Esophagus muscularis mucosa (tissue), 4 donors: ENCODE results near the gene TRAM1L1. TPM values are rescaled to one million over a fixed set of nuclear protein-coding genes. Genes with fewer than 3 reads are reported as not detected.

Source experiments
- DNase-seq: peaks from one replicate; pipeline ENCODE4 v3.0.0-alpha.2; 2017; ENCODE audit errors: extremely low spot score
- H3K27ac ChIP-seq, 4 donors: fragments of 200-600 bp; sonication (generic); replicated peaks in 1 of 4; 1 replicate in 3 of 4; 2 replicates in 1 of 4; pipeline ENCODE4 v1.5.1; 2016 to 2019; ENCODE audit warnings: mild to moderate bottlenecking in 1 of 4
- H3K27me3 ChIP-seq, 4 donors: fragments of 200-600 bp; sonication (generic); one replicate each; pipeline versions ENCODE4 v1.5.1 to v1.6.0; 2016 to 2019
- H3K36me3 ChIP-seq, 4 donors: fragments of 200-600 bp; sonication (generic); one replicate each; pipeline ENCODE4 v1.5.1; 2016 to 2019
- H3K4me1 ChIP-seq, 4 donors: fragments of 200-600 bp; sonication (generic); one replicate each; pipeline ENCODE4 v1.5.1; 2016 to 2019
- H3K4me3 ChIP-seq, 4 donors: fragments of 200-600 bp; sonication (generic); 1 replicate in 2 of 4; 2 replicates in 2 of 4; pipeline ENCODE4 v1.5.1; 2016 to 2019; ENCODE audit warnings: mild to moderate bottlenecking in 4 of 4, moderate library complexity in 1 of 4
- H3K9me3 ChIP-seq, 4 donors: fragments of 200-600 bp; sonication (generic); 1 replicate in 3 of 4; 2 replicates in 1 of 4; pipeline ENCODE4 v1.5.1; 2016 to 2019
- EP300 ChIP-seq: sonication (generic); formaldehyde crosslinking; IDR thresholded peaks from one replicate; pipeline ENCODE4 v1.6.1; 2017; ENCODE audit warnings: antibody characterized with exemption
- POLR2A ChIP-seq: fragments of 450-650 bp; IDR thresholded peaks from one replicate; pipeline ENCODE4 v1.6.1; 2017; ENCODE audit warnings: antibody characterized with exemption, moderate library complexity, mild to moderate bottlenecking, low read depth
- POLR2AphosphoS5 ChIP-seq, 2 donors: sonication (generic); formaldehyde crosslinking; IDR thresholded peaks; one replicate each; pipeline ENCODE4 v1.6.1; 2017; ENCODE audit warnings: antibody characterized with exemption in 2 of 2
- WGBS: methylation state at CpG from one replicate; pipeline ENCODE4 v1.1.5; 2018; 5-methylcytosine and 5-hydroxymethylcytosine counted together
- intact Hi-C: fragments of 100-400 bp; cut with DNase I; formaldehyde crosslinking; loops from one replicate; pipeline ENCODE4 v1.15.1; 2023
- total RNA-seq, 4 donors: library from RNA; depleted of rRNA; stranded (reverse); fragments of >200 nt; gene quantifications; one replicate each; pipeline versions ENCODE4 v1.1.0 to v1.2.1, GENCODE V29; 2016
- TF ChIP-seq, protein P1 (sequence below), 3 experiments: fragments of 200-600 bp in 2 of 3; fragments of 450-650 bp in 1 of 3; sonication (generic) in 2 of 3; IDR thresholded peaks; one replicate each; pipeline ENCODE4 v1.5.1; 2017 to 2019; ENCODE audit warnings: antibody characterized with exemption in 3 of 3, mild to moderate bottlenecking in 2 of 3, moderate library complexity in 1 of 3

Gene TRAM1L1
- total RNA-seq, 4 donors from 2014 or later, result 0.29 to 2.2 (median 1.3) TPM

DNA sequence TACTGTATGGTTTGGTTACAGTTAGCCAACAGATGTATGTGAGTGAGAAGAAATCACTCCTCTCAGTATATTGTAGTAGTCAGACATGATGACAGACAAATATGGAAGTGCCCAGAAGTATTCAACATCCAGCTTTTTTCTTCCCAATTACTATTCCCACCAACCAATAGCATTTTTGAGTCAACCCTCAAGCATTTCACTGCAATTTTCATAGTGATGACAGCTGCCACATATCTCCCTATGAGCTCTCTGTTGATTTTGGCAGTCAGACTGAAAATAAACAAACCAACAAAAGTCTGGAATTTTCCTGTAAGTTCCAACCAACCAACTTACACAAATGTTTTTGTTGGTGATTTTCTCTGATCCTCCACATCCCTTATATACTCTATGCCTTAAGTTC, 8.2 kb upstream of the TRAM1L1 start:
- intact Hi-C loops, result no loop called here
- no peak for DNase-seq
- no peaks in the 10 kb centered on the region for H3K4me1 ChIP-seq
- H3K27me3 ChIP-seq, result no peaks in the 10 kb centered on the region
- TF ChIP-seq EP300, result no peak
- TF ChIP-seq POLR2AphosphoS5 (IDR thresholded peaks at IDR 0.05), result no peak
- no peak for TF ChIP-seq POLR2A
- TF ChIP-seq, protein P1, sequence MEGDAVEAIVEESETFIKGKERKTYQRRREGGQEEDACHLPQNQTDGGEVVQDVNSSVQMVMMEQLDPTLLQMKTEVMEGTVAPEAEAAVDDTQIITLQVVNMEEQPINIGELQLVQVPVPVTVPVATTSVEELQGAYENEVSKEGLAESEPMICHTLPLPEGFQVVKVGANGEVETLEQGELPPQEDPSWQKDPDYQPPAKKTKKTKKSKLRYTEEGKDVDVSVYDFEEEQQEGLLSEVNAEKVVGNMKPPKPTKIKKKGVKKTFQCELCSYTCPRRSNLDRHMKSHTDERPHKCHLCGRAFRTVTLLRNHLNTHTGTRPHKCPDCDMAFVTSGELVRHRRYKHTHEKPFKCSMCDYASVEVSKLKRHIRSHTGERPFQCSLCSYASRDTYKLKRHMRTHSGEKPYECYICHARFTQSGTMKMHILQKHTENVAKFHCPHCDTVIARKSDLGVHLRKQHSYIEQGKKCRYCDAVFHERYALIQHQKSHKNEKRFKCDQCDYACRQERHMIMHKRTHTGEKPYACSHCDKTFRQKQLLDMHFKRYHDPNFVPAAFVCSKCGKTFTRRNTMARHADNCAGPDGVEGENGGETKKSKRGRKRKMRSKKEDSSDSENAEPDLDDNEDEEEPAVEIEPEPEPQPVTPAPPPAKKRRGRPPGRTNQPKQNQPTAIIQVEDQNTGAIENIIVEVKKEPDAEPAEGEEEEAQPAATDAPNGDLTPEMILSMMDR (IDR thresholded peaks at IDR 0.05), result no peak
- H3K9me3 ChIP-seq, result no peaks in the 10 kb centered on the region
- no peak overlapping the region for H3K4me3 ChIP-seq
- no peak overlapping the region for H3K27ac ChIP-seq
- H3K36me3 ChIP-seq, result no peaks in the 10 kb centered on the region

DNA sequence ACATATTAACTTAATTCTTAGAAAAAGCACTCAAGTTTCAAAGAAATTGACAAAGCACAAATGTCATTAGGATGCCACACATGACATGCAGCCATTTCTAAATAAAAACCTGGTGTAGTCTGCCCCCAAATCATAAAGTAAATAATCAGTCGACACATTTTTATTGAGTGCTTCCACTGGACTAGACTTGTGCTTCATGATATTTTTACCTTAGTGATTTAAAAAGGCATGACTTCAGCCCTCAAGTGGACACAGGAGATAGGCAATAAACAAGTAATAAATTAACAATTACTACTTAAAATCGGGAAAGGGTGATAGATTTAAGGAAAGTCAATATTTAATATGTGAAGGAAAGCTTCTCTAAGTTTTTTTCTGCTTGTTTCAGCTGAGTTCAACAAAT, 7.6 kb downstream of the TRAM1L1 start:
- no peaks in the 10 kb centered on the region for H3K9me3 ChIP-seq
- H3K4me1 ChIP-seq, result no peaks in the 10 kb centered on the region
- H3K36me3 ChIP-seq, result no peaks in the 10 kb centered on the region
- no peak overlapping the region for H3K27ac ChIP-seq
- no peak for DNase-seq
- H3K27me3 ChIP-seq, result no peaks in the 10 kb centered on the region
- TF ChIP-seq POLR2A (no peak), POLR2AphosphoS5 (IDR thresholded peaks at IDR 0.05) (no peak), EP300 (no peak)
- TF ChIP-seq, protein P1 (IDR thresholded peaks at IDR 0.05), result no peak
- intact Hi-C loops, result no loop called here
- no peak overlapping the region for H3K4me3 ChIP-seq
- WGBS, result 82% methylated on average over 2 of the region's 2 CpGs

DNA sequence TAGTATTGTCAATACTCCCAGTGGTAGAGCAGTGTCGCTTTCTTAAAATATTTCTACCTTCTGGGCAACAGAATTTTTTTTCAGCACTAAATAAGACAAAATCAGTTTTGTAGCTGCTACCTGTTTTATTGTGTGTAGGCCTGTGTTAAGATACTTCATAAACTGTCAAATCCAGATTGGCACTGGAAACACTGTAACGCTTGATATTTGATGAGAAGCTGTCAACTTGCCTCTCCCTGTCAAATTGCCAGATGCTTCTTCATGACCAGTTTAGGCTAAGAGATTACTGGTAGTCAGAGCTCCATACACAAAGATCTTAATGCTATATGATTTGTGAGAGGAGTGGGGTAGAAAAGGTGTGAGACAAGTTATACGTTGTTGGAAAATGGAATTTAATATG, 17.3 kb downstream of the TRAM1L1 start:
- TF ChIP-seq POLR2A (no peak), POLR2AphosphoS5 (IDR thresholded peaks at IDR 0.05) (no peak)
- no peaks in the 10 kb centered on the region for H3K36me3 ChIP-seq
- intact Hi-C loops, result no loop called here
- H3K4me3 ChIP-seq, result no peak overlapping the region
- no peak for DNase-seq
- H3K27ac ChIP-seq, result no peak overlapping the region
- H3K27me3 ChIP-seq, result no peaks in the 10 kb centered on the region
- H3K4me1 ChIP-seq, result no peaks in the 10 kb centered on the region
- WGBS, result 92% methylated on average over 3 of the region's 3 CpGs
- H3K9me3 ChIP-seq, result no peaks in the 10 kb centered on the region

DNA sequence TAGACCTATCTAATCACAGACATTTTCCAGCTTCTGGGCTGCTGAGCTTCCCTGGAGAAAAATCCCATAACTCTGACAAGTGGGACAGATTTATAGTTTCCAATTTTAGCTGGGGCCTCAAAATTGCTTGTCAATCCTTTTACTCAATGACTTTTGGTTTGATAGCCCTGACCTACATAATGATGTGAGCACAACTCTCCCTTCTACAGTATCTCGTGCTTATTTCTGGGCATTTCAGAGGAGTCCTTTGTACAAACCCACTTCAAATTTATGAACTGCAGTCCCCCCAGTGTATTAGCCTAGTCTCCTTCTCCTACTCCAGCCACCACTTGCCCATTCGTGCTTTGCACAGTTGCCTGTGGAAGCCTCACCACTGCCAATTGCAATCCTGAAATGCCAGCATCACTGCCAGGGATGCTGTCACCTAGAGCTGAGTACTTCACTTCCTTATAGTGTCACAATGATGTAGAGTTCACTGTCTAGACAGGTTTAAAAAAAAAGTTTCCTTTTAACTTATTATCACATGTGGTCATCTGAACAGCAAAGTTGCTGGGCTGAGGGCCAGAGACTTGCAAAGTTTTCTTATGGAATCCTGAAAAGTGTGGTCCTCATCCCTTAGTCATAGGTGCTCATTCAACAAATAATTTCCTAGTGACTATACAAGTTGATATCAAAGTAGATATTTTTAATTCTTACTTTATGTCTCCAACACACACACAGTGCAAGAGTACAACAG, 21.2 kb downstream of the TRAM1L1 start:
- DNase-seq, result no peak
- Histone ChIP-seq H3K4me3 (no peak overlapping the region), H3K4me1 (no peaks in the 10 kb centered on the region), H3K36me3 (no peaks in the 10 kb centered on the region), H3K27me3 (no peaks in the 10 kb centered on the region), H3K9me3 (no peaks in the 10 kb centered on the region), H3K27ac (no peak overlapping the region)
- 78% methylated on average over 2 of the region's 2 CpGs for WGBS
- intact Hi-C loops, result no loop called here
- no peak for TF ChIP-seq POLR2AphosphoS5 (IDR thresholded peaks at IDR 0.05)
- no peak for TF ChIP-seq POLR2A
- TF ChIP-seq, protein P1 (IDR thresholded peaks at IDR 0.05), result no peak
- no peak for TF ChIP-seq EP300

DNA sequence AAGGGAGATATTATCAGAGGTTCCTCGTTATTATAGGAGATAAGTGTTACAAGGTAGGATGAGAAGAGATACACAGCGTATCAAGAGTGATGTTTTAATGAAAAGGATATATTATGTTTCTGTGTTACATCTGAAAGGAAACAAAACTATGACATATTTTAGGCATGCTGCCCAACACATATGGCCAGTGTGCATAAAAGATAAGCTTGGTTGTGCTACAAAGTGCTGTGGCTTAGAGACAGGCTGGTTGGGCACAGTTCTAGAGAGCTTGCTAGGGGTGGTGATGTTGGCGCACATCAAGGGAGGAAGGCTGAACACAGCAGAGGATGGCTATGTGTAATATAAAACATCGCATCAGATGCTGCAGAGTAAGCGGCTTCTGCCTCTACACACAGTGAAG, 42.4 kb downstream of the TRAM1L1 start:
- TF ChIP-seq, protein P1 (IDR thresholded peaks at IDR 0.05), result no peak
- TF ChIP-seq POLR2AphosphoS5 (IDR thresholded peaks at IDR 0.05), result no peak
- TF ChIP-seq POLR2A, result no peak
- TF ChIP-seq EP300, result no peak
- intact Hi-C loops, result no loop called here
- H3K4me3 ChIP-seq, result no peak overlapping the region
- H3K9me3 ChIP-seq, result peaks cover 0 to 7% (median 2%) of the 10 kb centered on the region in 4 donors
- WGBS, result 84% methylated on average over 5 of the region's 5 CpGs
- no peaks in the 10 kb centered on the region for H3K27me3 ChIP-seq
- no peak for DNase-seq
- H3K36me3 ChIP-seq, result no peaks in the 10 kb centered on the region
- no peaks in the 10 kb centered on the region for H3K4me1 ChIP-seq
- no peak overlapping the region for H3K27ac ChIP-seq
